ENCODE results near the gene IDH2. TPM values are rescaled to one million over a fixed set of nuclear protein-coding genes. Genes with fewer than 3 reads are reported as not detected.

The IDH2 gene
- total RNA-seq, 1 experiment from 2014 or later = 48.1 TPM

DNA sequence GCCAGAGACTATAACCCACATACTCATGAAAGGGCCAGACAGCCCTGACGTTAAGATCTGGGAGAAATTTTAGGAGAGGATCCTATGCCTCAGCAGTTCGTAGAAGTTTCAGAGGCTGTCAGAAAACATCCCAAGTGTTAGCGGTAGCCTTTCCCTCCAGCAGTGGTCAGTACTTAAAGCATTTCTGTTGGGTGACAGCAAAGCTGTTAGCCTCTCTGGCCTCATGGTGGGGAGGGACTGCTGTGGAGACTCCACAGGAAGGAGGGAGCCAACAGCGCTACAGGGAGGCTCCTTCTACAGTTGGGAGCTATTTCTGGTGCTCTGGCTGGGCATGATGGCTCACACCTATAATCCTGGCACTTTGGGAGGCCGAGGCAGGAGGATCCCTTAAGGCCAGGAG, 27.4 kb downstream of the IDH2 start:
- no peak overlapping the region for H3K4me3 ChIP-seq (replicated peaks in 1 of 2; ENCODE audit: low read depth in 1 of 2, low read length in 2 of 2)
- DNase-seq (ENCODE audit: low read depth, low spot score) (no peak), ATAC-seq (no peak)
- no peak overlapping the region for H3K9ac ChIP-seq (ENCODE audit: low read length)
- no peaks in the 10 kb centered on the region for H3K79me2 ChIP-seq (ENCODE audit: insufficient read depth, low read length)
- H4K20me1 ChIP-seq (ENCODE audit: insufficient read depth) = no peaks in the 10 kb centered on the region
- no peaks in the 10 kb centered on the region; a peak in 1 of 4 replicates for H3K36me3 ChIP-seq (ENCODE audit: control insufficient read depth in 1 of 2, insufficient read depth in 2 of 2, low read length in 2 of 2)
- peak overlapping the region; percentile 46 for H3K27ac ChIP-seq (ENCODE audit: low read depth, low read length)
- intact Hi-C loops (cut with micrococcal nuclease) = loop anchor here (5.0 kb wide), 2 partner anchors 73 to 333 kb away; partner anchors contain the start of gene ZNF710
- BruUV-seq (replicated peaks) = no TSS peak
- H3K9me3 ChIP-seq (ENCODE audit: control insufficient read depth in 1 of 2, insufficient read depth in 1 of 2, low read depth in 1 of 2, low read length in 2 of 2) = no peaks in the 10 kb centered on the region
- ChIA-PET RAD21 (ENCODE audit: low non-redundant PET in 1 of 2, low total read pairs in 2 of 2, uncharacterized antibody in 2 of 2, unreplicated experiment in 2 of 2) (no interaction called here), CTCF (interaction anchor here (0.7 to 3.9 kb wide), 6 partner anchors 8 to 187 kb away, joined by 3 to 29 read pairs (median 4); no protein-coding TSS in a partner anchor), POLR2A (interaction anchor here (1.4 kb wide), 1 partner anchor 11 kb away, joined by 3 read pairs; no protein-coding TSS in a partner anchor)
- no peaks in the 10 kb centered on the region for H3K9me2 ChIP-seq (ENCODE audit: insufficient read depth)
- no peak overlapping the region for H2AFZ ChIP-seq (ENCODE audit: low read depth, low read length, poor library complexity, severe bottlenecking)
- peaks cover 17 to 22% of the 10 kb centered on the region in 2 experiments for H3K4me1 ChIP-seq (ENCODE audit: control insufficient read depth in 1 of 2, insufficient read depth in 2 of 2, low read length in 2 of 2)
- peak overlapping the region; percentile 51 for H3K4me2 ChIP-seq (ENCODE audit: low read length)
- no peaks in the 10 kb centered on the region for H3K27me3 ChIP-seq (ENCODE audit: insufficient read depth, low read length)
- no peak for TF ChIP-seq YY1 (IDR thresholded peaks at IDR 0.05; ENCODE audit: extremely low read depth, insufficient replicate concordance, low read depth, low read length)
- TF ChIP-seq SRF (IDR thresholded peaks at IDR 0.05; ENCODE audit: low read depth) = no peak
- TF ChIP-seq, protein P1, sequence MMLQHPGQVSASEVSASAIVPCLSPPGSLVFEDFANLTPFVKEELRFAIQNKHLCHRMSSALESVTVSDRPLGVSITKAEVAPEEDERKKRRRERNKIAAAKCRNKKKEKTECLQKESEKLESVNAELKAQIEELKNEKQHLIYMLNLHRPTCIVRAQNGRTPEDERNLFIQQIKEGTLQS (IDR thresholded peaks at IDR 0.05) = no peak
- TF ChIP-seq EZH2 (IDR thresholded peaks at IDR 0.05) = no peak
- TF ChIP-seq SP1 (IDR thresholded peaks at IDR 0.05; ENCODE audit: low read depth) = no peak
- no peak for TF ChIP-seq EGR1 (IDR thresholded peaks at IDR 0.05; ENCODE audit: low read depth)
- TF ChIP-seq ZNF274 (IDR thresholded peaks at IDR 0.05; ENCODE audit: low read depth, low read length) = no peak
- TF ChIP-seq, protein P2, sequence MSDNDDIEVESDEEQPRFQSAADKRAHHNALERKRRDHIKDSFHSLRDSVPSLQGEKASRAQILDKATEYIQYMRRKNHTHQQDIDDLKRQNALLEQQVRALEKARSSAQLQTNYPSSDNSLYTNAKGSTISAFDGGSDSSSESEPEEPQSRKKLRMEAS (IDR thresholded peaks at IDR 0.05) = no peak

DNA sequence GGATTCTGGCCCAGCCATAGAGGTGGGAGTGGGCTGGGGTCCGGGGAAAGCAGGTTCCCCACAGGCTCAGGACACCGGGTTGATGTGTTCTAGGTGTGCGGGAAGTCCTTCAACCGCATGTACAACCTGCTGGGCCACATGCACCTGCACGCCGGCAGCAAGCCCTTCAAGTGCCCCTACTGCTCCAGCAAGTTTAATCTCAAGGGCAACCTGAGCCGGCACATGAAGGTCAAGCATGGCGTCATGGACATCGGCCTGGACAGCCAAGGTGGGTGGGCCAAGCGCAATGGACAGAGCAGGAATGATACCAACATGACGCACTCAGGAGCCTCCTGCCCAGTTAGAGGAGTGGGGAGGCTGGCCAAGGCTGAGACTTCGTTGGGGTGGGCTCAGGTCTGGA, 28.2 kb downstream of the IDH2 start:
- H4K20me1 ChIP-seq (ENCODE audit: insufficient read depth) = no peaks in the 10 kb centered on the region
- no peaks in the 10 kb centered on the region for H3K79me2 ChIP-seq (ENCODE audit: insufficient read depth, low read length)
- ChIA-PET POLR2A (no interaction called here), RAD21 (ENCODE audit: low non-redundant PET in 1 of 2, low total read pairs in 2 of 2, uncharacterized antibody in 2 of 2, unreplicated experiment in 2 of 2) (interaction anchor here in 1 of 2 experiments (0.5 kb wide), 1 partner anchor 324 kb away, joined by 4 read pairs; no protein-coding TSS in a partner anchor), CTCF (no interaction called here)
- H3K27me3 ChIP-seq (ENCODE audit: insufficient read depth, low read length) = no peaks in the 10 kb centered on the region
- H2AFZ ChIP-seq (ENCODE audit: low read depth, low read length, poor library complexity, severe bottlenecking) = no peak overlapping the region
- H3K9me2 ChIP-seq (ENCODE audit: insufficient read depth) = no peaks in the 10 kb centered on the region
- no peak overlapping the region for H3K4me3 ChIP-seq (replicated peaks in 1 of 2; ENCODE audit: low read depth in 1 of 2, low read length in 2 of 2)
- intact Hi-C loops (cut with micrococcal nuclease) = loop anchor here (5.0 kb wide), 2 partner anchors 72 to 332 kb away; partner anchors contain the start of gene ZNF710
- H3K9ac ChIP-seq (ENCODE audit: low read length) = no peak overlapping the region
- peaks cover 17 to 22% of the 10 kb centered on the region in 2 experiments for H3K4me1 ChIP-seq (ENCODE audit: control insufficient read depth in 1 of 2, insufficient read depth in 2 of 2, low read length in 2 of 2)
- TF ChIP-seq EZH2phosphoT487 (IDR thresholded peaks at IDR 0.05; ENCODE audit: borderline replicate concordance) (no peak), SIN3A (IDR thresholded peaks at IDR 0.05; ENCODE audit: low read depth) (no peak), FOSL1 (IDR thresholded peaks at IDR 0.05; ENCODE audit: low read depth) (no peak), EGR1 (IDR thresholded peaks at IDR 0.05; ENCODE audit: low read depth) (no peak), EZH2 (IDR thresholded peaks at IDR 0.05) (no peak), ZFX (IDR thresholded peaks at IDR 0.05) (no peak)
- TF ChIP-seq, protein P1 (IDR thresholded peaks at IDR 0.05) = no peak
- H3K36me3 ChIP-seq (ENCODE audit: control insufficient read depth in 1 of 2, insufficient read depth in 2 of 2, low read length in 2 of 2) = no peaks in the 10 kb centered on the region; a peak in 1 of 4 replicates
- no peaks in the 10 kb centered on the region for H3K9me3 ChIP-seq (ENCODE audit: control insufficient read depth in 1 of 2, insufficient read depth in 1 of 2, low read depth in 1 of 2, low read length in 2 of 2)
- no TSS peak for BruUV-seq (replicated peaks)
- ATAC-seq (no peak), DNase-seq (ENCODE audit: low read depth, low spot score) (no peak)
- no peak overlapping the region for H3K4me2 ChIP-seq (ENCODE audit: low read length)
- H3K27ac ChIP-seq (ENCODE audit: low read depth, low read length) = no peak overlapping the region
